ENCODE data around the gene RNF150.

DNA sequence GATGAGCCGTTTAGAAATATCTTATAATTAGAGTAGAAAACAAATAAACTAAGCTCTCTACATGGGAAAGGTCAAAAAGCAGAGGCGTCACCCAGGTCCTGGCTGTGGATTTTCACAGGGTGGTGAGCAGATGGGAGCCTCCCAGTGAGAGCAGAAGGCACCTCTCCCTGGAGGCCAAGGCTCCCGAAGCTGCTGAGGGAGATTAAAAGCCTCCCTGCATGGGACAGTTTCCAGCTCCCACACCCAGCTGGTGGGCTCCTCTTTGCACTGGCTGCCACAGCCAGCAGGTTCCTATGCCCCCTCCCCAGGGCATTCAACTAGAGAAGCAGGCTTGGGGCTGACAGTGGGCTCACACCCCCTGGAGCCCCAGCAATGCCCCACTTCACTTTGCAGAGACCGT is 321.8 kb downstream of the RNF150 start:
- no peak for TF ChIP-seq YY1 (IDR thresholded peaks at IDR 0.05; ENCODE audit: insufficient read depth, insufficient read length)
- TF ChIP-seq SUZ12 (IDR thresholded peaks at IDR 0.05; ENCODE audit: extremely low read depth, insufficient read depth, insufficient read length) = no peak

All from NT2/D1 (cell line).